K562 (cell line): ENCODE measurements around the gene KCNMB1. TPM values are rescaled to one million over a fixed set of nuclear protein-coding genes. Genes with fewer than 3 reads are reported as not detected.

Experiments
- SMAD3 ChIP-seq: fragments of 450-650 bp; formaldehyde crosslinking; conservative IDR thresholded peaks from 2 replicates; pipeline ENCODE4 v1.4.0; 2020; ENCODE audit warnings: mild to moderate bottlenecking
- polyA plus RNA-seq, 8 experiments: library from polyadenylated mRNA; depleted of rRNA in 4 of 8; stranded (reverse) in 5 of 8; unstranded in 3 of 8; fragments of >200 nt; fragmentation: Nextera tagmentation in 2 of 8; fragmentation: Illumina TruSeq in 1 of 8; extraction: Ambion mirVana in 2 of 8; extraction: Trizol in 1 of 8; gene quantifications; 2 replicates each; pipeline versions ENCODE4 v1.2.1 to v1.2.3, GENCODE V29; 2011 to 2014; ENCODE audit warnings: inconsistent platforms in 1 of 8, missing spikeins in 1 of 8
- total RNA-seq, 7 experiments: library from RNA; depleted of rRNA in 6 of 7; stranded (reverse); fragments of >200 nt in 6 of 7; fragmentation: Illumina TruSeq in 2 of 7; extraction: Trizol in 2 of 7; gene quantifications; 2 replicates each; pipeline versions ENCODE4 v1.2.1 to v1.2.3, GENCODE V29; 2011 to 2021; ENCODE audit warnings: low replicate concordance in 1 of 7
- TF ChIP-seq, protein P1 (sequence below): fragments of 450-650 bp; IDR thresholded peaks from 2 replicates; pipeline ENCODE4 v1.6.1; 2016; ENCODE audit warnings: mild to moderate bottlenecking, moderate library complexity

KCNMB1 gene
- total and polyA plus RNA-seq, 9 of the 15 experiments (the other 6 are each of a cell fraction or from before 2014, with no cell fraction given), result not detected

DNA sequence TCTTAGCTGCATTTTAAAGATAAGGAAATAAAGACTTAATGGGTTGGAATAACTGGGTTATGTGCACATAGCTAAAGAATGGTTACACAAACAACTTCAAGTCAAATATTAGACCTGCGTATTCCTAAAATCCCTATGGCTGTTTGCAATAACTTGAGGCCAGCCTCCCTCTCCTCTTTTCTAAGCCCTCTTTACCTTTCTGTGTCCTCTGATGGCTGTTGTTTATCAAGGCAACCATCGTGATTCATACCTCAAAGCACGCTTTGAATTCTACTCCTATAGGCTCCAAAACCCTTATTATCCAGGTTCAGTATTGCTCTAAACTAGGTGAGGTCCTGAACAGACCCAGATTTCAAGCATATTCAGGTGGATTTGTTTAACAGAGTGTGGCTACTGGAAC lies 46.0 kb downstream of the KCNMB1 start (continued):
- TF ChIP-seq, protein P1, sequence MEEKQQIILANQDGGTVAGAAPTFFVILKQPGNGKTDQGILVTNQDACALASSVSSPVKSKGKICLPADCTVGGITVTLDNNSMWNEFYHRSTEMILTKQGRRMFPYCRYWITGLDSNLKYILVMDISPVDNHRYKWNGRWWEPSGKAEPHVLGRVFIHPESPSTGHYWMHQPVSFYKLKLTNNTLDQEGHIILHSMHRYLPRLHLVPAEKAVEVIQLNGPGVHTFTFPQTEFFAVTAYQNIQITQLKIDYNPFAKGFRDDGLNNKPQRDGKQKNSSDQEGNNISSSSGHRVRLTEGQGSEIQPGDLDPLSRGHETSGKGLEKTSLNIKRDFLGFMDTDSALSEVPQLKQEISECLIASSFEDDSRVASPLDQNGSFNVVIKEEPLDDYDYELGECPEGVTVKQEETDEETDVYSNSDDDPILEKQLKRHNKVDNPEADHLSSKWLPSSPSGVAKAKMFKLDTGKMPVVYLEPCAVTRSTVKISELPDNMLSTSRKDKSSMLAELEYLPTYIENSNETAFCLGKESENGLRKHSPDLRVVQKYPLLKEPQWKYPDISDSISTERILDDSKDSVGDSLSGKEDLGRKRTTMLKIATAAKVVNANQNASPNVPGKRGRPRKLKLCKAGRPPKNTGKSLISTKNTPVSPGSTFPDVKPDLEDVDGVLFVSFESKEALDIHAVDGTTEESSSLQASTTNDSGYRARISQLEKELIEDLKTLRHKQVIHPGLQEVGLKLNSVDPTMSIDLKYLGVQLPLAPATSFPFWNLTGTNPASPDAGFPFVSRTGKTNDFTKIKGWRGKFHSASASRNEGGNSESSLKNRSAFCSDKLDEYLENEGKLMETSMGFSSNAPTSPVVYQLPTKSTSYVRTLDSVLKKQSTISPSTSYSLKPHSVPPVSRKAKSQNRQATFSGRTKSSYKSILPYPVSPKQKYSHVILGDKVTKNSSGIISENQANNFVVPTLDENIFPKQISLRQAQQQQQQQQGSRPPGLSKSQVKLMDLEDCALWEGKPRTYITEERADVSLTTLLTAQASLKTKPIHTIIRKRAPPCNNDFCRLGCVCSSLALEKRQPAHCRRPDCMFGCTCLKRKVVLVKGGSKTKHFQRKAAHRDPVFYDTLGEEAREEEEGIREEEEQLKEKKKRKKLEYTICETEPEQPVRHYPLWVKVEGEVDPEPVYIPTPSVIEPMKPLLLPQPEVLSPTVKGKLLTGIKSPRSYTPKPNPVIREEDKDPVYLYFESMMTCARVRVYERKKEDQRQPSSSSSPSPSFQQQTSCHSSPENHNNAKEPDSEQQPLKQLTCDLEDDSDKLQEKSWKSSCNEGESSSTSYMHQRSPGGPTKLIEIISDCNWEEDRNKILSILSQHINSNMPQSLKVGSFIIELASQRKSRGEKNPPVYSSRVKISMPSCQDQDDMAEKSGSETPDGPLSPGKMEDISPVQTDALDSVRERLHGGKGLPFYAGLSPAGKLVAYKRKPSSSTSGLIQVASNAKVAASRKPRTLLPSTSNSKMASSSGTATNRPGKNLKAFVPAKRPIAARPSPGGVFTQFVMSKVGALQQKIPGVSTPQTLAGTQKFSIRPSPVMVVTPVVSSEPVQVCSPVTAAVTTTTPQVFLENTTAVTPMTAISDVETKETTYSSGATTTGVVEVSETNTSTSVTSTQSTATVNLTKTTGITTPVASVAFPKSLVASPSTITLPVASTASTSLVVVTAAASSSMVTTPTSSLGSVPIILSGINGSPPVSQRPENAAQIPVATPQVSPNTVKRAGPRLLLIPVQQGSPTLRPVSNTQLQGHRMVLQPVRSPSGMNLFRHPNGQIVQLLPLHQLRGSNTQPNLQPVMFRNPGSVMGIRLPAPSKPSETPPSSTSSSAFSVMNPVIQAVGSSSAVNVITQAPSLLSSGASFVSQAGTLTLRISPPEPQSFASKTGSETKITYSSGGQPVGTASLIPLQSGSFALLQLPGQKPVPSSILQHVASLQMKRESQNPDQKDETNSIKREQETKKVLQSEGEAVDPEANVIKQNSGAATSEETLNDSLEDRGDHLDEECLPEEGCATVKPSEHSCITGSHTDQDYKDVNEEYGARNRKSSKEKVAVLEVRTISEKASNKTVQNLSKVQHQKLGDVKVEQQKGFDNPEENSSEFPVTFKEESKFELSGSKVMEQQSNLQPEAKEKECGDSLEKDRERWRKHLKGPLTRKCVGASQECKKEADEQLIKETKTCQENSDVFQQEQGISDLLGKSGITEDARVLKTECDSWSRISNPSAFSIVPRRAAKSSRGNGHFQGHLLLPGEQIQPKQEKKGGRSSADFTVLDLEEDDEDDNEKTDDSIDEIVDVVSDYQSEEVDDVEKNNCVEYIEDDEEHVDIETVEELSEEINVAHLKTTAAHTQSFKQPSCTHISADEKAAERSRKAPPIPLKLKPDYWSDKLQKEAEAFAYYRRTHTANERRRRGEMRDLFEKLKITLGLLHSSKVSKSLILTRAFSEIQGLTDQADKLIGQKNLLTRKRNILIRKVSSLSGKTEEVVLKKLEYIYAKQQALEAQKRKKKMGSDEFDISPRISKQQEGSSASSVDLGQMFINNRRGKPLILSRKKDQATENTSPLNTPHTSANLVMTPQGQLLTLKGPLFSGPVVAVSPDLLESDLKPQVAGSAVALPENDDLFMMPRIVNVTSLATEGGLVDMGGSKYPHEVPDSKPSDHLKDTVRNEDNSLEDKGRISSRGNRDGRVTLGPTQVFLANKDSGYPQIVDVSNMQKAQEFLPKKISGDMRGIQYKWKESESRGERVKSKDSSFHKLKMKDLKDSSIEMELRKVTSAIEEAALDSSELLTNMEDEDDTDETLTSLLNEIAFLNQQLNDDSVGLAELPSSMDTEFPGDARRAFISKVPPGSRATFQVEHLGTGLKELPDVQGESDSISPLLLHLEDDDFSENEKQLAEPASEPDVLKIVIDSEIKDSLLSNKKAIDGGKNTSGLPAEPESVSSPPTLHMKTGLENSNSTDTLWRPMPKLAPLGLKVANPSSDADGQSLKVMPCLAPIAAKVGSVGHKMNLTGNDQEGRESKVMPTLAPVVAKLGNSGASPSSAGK, result no peak
- TF ChIP-seq SMAD3 (CRISPR knock-in tag), result no peak
